ENCODE results near the gene EIF3A. TPM values are rescaled to one million over a fixed set of nuclear protein-coding genes. Genes with fewer than 3 reads are reported as not detected.

The EIF3A gene
- total and polyA plus RNA-seq, 9 of the 15 experiments (the other 6 are each of a cell fraction or from before 2014, with no cell fraction given), result 19.6 to 163 (median 102) TPM

GRCh38 chr10:119079599-119080520 is 757 bp downstream of the EIF3A start (continued):
- TF ChIP-seq ZNF318 (IDR thresholded peaks at IDR 0.05; ENCODE audit: borderline replicate concordance in 1 of 2, low read depth in 1 of 2), result no peak
- TF ChIP-seq ARID1B (IDR thresholded peaks at IDR 0.05), result peak; percentile 47
- peak; percentile 58 for TF ChIP-seq RBM22 (IDR thresholded peaks at IDR 0.05; ENCODE audit: low read depth, low read length, poor library complexity, severe bottlenecking)
- TF ChIP-seq FOXK2 (conservative IDR thresholded peaks at IDR 0.05 in 1 of 2, IDR thresholded peaks at IDR 0.05 in 1 of 2; ENCODE audit: low read depth in 2 of 2), result peak in 1 of 2 experiments; percentile 27; a peak in 1 of 4 replicates
- TF ChIP-seq HDAC2 (IDR thresholded peaks at IDR 0.05), result 0 out of 2 replicates have a peak, but pooled peaks have one; percentile 27
- no peak for TF ChIP-seq SOX6 (IDR thresholded peaks at IDR 0.05)
- TF ChIP-seq NONO (IDR thresholded peaks at IDR 0.05; ENCODE audit: low read depth in 2 of 2, low read length in 1 of 2), result no peak
- TF ChIP-seq JUN (IDR thresholded peaks at IDR 0.05; ENCODE audit: borderline replicate concordance, low read depth, low read length), result no peak
- peak; percentile 49; the same call in 1 of the 2 replicates for TF ChIP-seq JUN (CRISPR knock-in tag; IDR thresholded peaks at IDR 0.05; ENCODE audit: borderline replicate concordance)
- 0 out of 2 replicates have a peak, but pooled peaks have one; percentile 8 for TF ChIP-seq SP1 (CRISPR knock-in tag; IDR thresholded peaks at IDR 0.05)
- peak; percentile 71 for TF ChIP-seq MYC (IDR thresholded peaks at IDR 0.05; ENCODE audit: low read depth, low read length)
- peak; percentile 72; the same call in 1 of the 2 replicates for TF ChIP-seq MYC (CRISPR knock-in tag; IDR thresholded peaks at IDR 0.05; ENCODE audit: borderline replicate concordance, low read depth)
- peak; percentile 50 to 93 (median 85) for TF ChIP-seq YY1 (IDR thresholded peaks at IDR 0.05; ENCODE audit: borderline replicate concordance in 1 of 3, control insufficient read depth in 1 of 3, extremely low read depth in 1 of 3, insufficient read depth in 3 of 3, insufficient read length in 1 of 3, insufficient replicate concordance in 2 of 3, low read depth in 1 of 3, low read length in 2 of 3)
- peak; percentile 49; the same call in 1 of the 2 replicates for TF ChIP-seq SMARCA4 (IDR thresholded peaks at IDR 0.05)
- TF ChIP-seq JUND (IDR thresholded peaks at IDR 0.05; ENCODE audit: borderline replicate concordance, low read depth, low read length), result 0 out of 2 replicates have a peak, but pooled peaks have one; percentile 5
- no peak for TF ChIP-seq JUND (tag; IDR thresholded peaks at IDR 0.05; ENCODE audit: borderline replicate concordance, low read depth, low read length)
- no peak for TF ChIP-seq TOE1 (IDR thresholded peaks at IDR 0.05; ENCODE audit: borderline replicate concordance)
- no peak for TF ChIP-seq TOE1 (CRISPR knock-in tag; IDR thresholded peaks at IDR 0.05; ENCODE audit: borderline replicate concordance, low read depth)

Measured in K562 (cell line).